GM23338 (cell line): ENCODE measurements around the gene PHF1. TPM values are rescaled to one million over a fixed set of nuclear protein-coding genes. Genes with fewer than 3 reads are reported as not detected.

Experiments
- ATAC-seq: fragments of 200-7000 bp; cut with Tn5 transposase; 3 replicates; pipeline ENCODE4 v1.9.1; 2020
- DNase-seq: peaks from one replicate; pipeline ENCODE4 v3.0.0-alpha.2; 2015; ENCODE audit warnings: low spot score
- H2AFZ ChIP-seq: fragments of 200-600 bp; sonication (generic); 2 replicates; pipeline ENCODE4 v1.8.0; 2016; ENCODE audit warnings: antibody characterized with exemption, mild to moderate bottlenecking, moderate library complexity
- H3F3A ChIP-seq: fragments of 200-600 bp; sonication (generic); replicated peaks from 2 replicates; pipeline ENCODE4 v1.8.0; 2017; ENCODE audit warnings: antibody characterized with exemption, mixed run types, low read depth
- H3K27ac ChIP-seq: fragments of 200-600 bp; sonication (generic); 2 replicates; pipeline ENCODE4 v1.6.1; 2016; ENCODE audit warnings: low read depth
- H3K27me3 ChIP-seq: fragments of 200-600 bp; sonication (generic); 2 replicates; pipeline ENCODE4 v1.8.0; 2016; ENCODE audit warnings: mild to moderate bottlenecking, mixed run types, moderate library complexity; ENCODE audit not compliant: insufficient read depth
- H3K36me3 ChIP-seq: fragments of 200-600 bp; sonication (generic); 2 replicates; pipeline ENCODE4 v1.8.0; 2016; ENCODE audit warnings: mild to moderate bottlenecking; ENCODE audit not compliant: insufficient read depth
- H3K4me1 ChIP-seq: fragments of 200-600 bp; sonication (generic); 2 replicates; pipeline ENCODE4 v1.8.0; 2016; ENCODE audit warnings: mild to moderate bottlenecking, moderate library complexity; ENCODE audit not compliant: insufficient read depth
- H3K4me2 ChIP-seq: fragments of 200-600 bp; sonication (generic); 2 replicates; pipeline ENCODE4 v1.7.1; 2017; ENCODE audit warnings: mixed run types
- H3K4me3 ChIP-seq: fragments of 200-600 bp; sonication (generic); 2 replicates; pipeline ENCODE4 v1.6.1; 2016; ENCODE audit warnings: mixed run types
- H3K79me2 ChIP-seq: fragments of 200-600 bp; sonication (generic); replicated peaks from 2 replicates; pipeline ENCODE4 v1.8.0; 2017; ENCODE audit warnings: mild to moderate bottlenecking; ENCODE audit not compliant: insufficient read depth
- H3K9me2 ChIP-seq: fragments of 200-600 bp; sonication (generic); 2 replicates; pipeline ENCODE4 v1.8.0; 2017; ENCODE audit not compliant: insufficient read depth
- H4K20me1 ChIP-seq: fragments of 200-600 bp; sonication (generic); replicated peaks from 2 replicates; pipeline ENCODE4 v1.8.0; 2017; ENCODE audit warnings: mild to moderate bottlenecking; ENCODE audit not compliant: insufficient read depth
- H3K27ac Mint-ChIP-seq: 2 replicates; pipeline ENCODE4 v1.8.0; 2020; ENCODE audit warnings: inconsistent platforms, mild to moderate bottlenecking, moderate library complexity, mixed read lengths
- H3K27me3 Mint-ChIP-seq: 3 replicates; pipeline ENCODE4 v1.8.0; 2022; ENCODE audit warnings: low read depth, mild to moderate bottlenecking, moderate library complexity, mixed read lengths, inconsistent platforms; ENCODE audit not compliant: insufficient read depth, poor library complexity
- H3K36me3 Mint-ChIP-seq: 3 replicates; pipeline ENCODE4 v1.8.0; 2021; ENCODE audit warnings: low read depth, mild to moderate bottlenecking, inconsistent platforms, moderate library complexity, mixed read lengths
- H3K4me1 Mint-ChIP-seq: 3 replicates; pipeline ENCODE4 v1.8.0; 2020; ENCODE audit warnings: mild to moderate bottlenecking, inconsistent platforms, mixed read lengths
- H3K4me3 Mint-ChIP-seq: 3 replicates; pipeline ENCODE4 v1.8.0; 2021; ENCODE audit warnings: moderate library complexity, mild to moderate bottlenecking, inconsistent platforms, mixed read lengths
- H3K9me3 Mint-ChIP-seq: 3 replicates; pipeline ENCODE4 v1.8.0; 2020; ENCODE audit warnings: moderate library complexity, mild to moderate bottlenecking, inconsistent platforms, mixed read lengths
- CREB1 ChIP-seq: fragments of 250-450 bp; sonication (Bioruptor Pico); IDR thresholded peaks from 2 replicates; pipeline ENCODE4 v1.5.0; 2020; ENCODE audit warnings: low read depth, mild to moderate bottlenecking, moderate library complexity
- EZH2phosphoT487 ChIP-seq: fragments of 200-600 bp; sonication (generic); IDR thresholded peaks from one replicate; pipeline ENCODE4 v1.8.1; 2018; ENCODE audit warnings: antibody characterized with exemption; ENCODE audit not compliant: unreplicated experiment
- JUNB ChIP-seq: IDR thresholded peaks from one replicate; pipeline ENCODE4 v1.6.1; 2016; ENCODE audit warnings: antibody characterized with exemption; ENCODE audit not compliant: unreplicated experiment
- POLR2AphosphoS5 ChIP-seq: IDR thresholded peaks from 2 replicates; pipeline ENCODE4 v1.6.1; 2016; ENCODE audit warnings: antibody characterized with exemption, low read depth
- STAT1 ChIP-seq: IDR thresholded peaks from one replicate; pipeline ENCODE4 v1.6.1; 2016; ENCODE audit warnings: antibody characterized with exemption; ENCODE audit not compliant: unreplicated experiment
- ZNF114 ChIP-seq: fragments of 250-450 bp; sonication (Bioruptor Pico); IDR thresholded peaks from 2 replicates; pipeline ENCODE4 v1.5.0; 2020; ENCODE audit warnings: mild to moderate bottlenecking, moderate library complexity
- ZNF331 ChIP-seq: fragments of 250-450 bp; sonication (Bioruptor Pico); IDR thresholded peaks from 2 replicates; pipeline ENCODE4 v1.5.0; 2020; ENCODE audit warnings: low read depth, mild to moderate bottlenecking, moderate library complexity
- polyA plus RNA-seq: library from polyadenylated mRNA; unstranded; fragments of >200 nt; fragmentation: Nextera tagmentation; extraction: Ambion mirVana; gene quantifications from 2 replicates; pipeline ENCODE4 v1.2.1, GENCODE V29; 2016
- total RNA-seq: library from RNA; depleted of rRNA; stranded (reverse); fragments of >200 nt; shearing (Covaris generic); gene quantifications from 2 replicates; pipeline ENCODE4 v1.2.3, GENCODE V29; 2014
- TF ChIP-seq, protein P1 (sequence below), 2 experiments: fragments of 200-600 bp in 1 of 2; sonication (generic) in 1 of 2; conservative IDR thresholded peaks; 2 replicates each; pipeline versions ENCODE4 v1.5.1 to v1.6.1; 2016 to 2017; ENCODE audit warnings: antibody characterized with exemption in 2 of 2, low read depth in 2 of 2, mild to moderate bottlenecking in 2 of 2, moderate library complexity in 1 of 2
- TF ChIP-seq, protein P2 (sequence below): fragments of 250-450 bp; sonication (Bioruptor Pico); IDR thresholded peaks from 2 replicates; pipeline ENCODE4 v1.5.0; 2020; ENCODE audit warnings: mild to moderate bottlenecking, moderate library complexity

Gene PHF1
- total and polyA plus RNA-seq, 2 experiments from 2014 or later, result 29.4 to 46.7 TPM

DNA sequence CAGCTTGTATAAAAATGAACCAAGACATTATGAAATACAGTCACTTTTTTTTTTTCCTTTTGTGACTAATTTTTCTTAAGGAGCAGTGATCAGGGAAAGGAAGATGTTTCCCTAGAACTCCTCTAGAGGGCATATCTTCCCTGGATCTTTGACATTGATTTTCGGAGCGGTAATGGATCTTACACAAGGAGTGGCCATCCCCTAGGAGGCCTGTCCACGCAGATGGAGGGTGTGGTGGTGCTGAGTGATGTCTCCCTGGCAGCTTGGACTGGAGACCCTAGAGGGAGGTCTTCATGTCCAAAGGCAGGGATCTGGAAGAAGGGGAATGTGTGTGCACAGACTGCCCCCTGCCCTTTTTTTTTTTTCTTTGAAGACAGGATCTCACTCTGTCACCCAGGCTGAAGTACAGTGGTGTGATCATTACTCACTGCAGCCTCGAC lies 26.2 kb upstream of the PHF1 start:
- ATAC-seq (peak; percentile 91), DNase-seq (peak; percentile 72)
- Histone ChIP-seq H3K4me3 (no peak overlapping the region), H2AFZ (peak overlapping the region; percentile 26; the same call in 1 of the 2 replicates), H3K27me3 (no peaks in the 10 kb centered on the region), H3K9me2 (no peaks in the 10 kb centered on the region), H4K20me1 (no peaks in the 10 kb centered on the region), H3F3A (no peaks in the 10 kb centered on the region), H3K36me3 (no peaks in the 10 kb centered on the region), H3K27ac (no peak overlapping the region), H3K4me1 (no peaks in the 10 kb centered on the region), H3K79me2 (no peaks in the 10 kb centered on the region), H3K4me2 (no peak overlapping the region)
- no peak overlapping the region for H3K27ac Mint-ChIP-seq
- H3K27me3 Mint-ChIP-seq, result peaks cover 4% of the 10 kb centered on the region
- no peaks in the 10 kb centered on the region for H3K9me3 Mint-ChIP-seq
- TF ChIP-seq ZNF114 (CRISPR knock-in tag) (no peak), CREB1 (CRISPR knock-in tag) (no peak), EZH2phosphoT487 (no peak)
- TF ChIP-seq, protein P1, sequence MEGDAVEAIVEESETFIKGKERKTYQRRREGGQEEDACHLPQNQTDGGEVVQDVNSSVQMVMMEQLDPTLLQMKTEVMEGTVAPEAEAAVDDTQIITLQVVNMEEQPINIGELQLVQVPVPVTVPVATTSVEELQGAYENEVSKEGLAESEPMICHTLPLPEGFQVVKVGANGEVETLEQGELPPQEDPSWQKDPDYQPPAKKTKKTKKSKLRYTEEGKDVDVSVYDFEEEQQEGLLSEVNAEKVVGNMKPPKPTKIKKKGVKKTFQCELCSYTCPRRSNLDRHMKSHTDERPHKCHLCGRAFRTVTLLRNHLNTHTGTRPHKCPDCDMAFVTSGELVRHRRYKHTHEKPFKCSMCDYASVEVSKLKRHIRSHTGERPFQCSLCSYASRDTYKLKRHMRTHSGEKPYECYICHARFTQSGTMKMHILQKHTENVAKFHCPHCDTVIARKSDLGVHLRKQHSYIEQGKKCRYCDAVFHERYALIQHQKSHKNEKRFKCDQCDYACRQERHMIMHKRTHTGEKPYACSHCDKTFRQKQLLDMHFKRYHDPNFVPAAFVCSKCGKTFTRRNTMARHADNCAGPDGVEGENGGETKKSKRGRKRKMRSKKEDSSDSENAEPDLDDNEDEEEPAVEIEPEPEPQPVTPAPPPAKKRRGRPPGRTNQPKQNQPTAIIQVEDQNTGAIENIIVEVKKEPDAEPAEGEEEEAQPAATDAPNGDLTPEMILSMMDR (conservative IDR thresholded peaks at IDR 0.05; ENCODE audit: low read depth in 2 of 2), result peak; percentile 60
- no peaks in the 10 kb centered on the region for H3K4me1 Mint-ChIP-seq
- H3K4me3 Mint-ChIP-seq, result no peak overlapping the region
- no peaks in the 10 kb centered on the region for H3K36me3 Mint-ChIP-seq

DNA sequence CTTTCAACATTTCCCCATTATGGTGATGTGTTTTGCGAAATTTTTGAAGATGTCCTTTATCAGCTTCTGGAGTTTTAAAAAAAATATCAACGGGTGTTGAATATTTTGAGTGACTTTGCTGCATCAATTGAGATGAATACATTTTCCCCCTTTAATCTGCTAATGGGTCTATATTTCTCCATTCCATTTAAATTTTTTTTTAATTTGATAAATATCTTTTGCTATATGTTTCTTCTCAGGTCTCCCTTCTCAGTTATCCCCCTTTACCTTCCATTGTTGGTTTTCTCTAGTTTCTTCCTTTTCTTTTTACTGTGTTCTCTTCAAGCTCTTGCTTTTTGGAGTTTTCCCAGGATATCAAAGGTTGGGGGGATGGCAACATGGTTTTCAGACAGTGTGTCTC lies 20.6 kb upstream of the PHF1 start:
- Mint-ChIP-seq H3K27ac (peak overlapping the region; percentile 94; the same call in 1 of the 2 replicates), H3K9me3 (no peaks in the 10 kb centered on the region; the same call in 2 of the 3 replicates), H3K4me3 (no peak overlapping the region; the same call in 2 of the 3 replicates), H3K4me1 (peaks cover 28% of the 10 kb centered on the region), H3K36me3 (peaks cover 4% of the 10 kb centered on the region; the same call in 2 of the 3 replicates), H3K27me3 (peaks cover 5% of the 10 kb centered on the region)
- H3K4me1 ChIP-seq, result peaks cover 8% of the 10 kb centered on the region
- H3F3A ChIP-seq, result peaks cover 5% of the 10 kb centered on the region; the same call in 1 of the 2 replicates
- H3K36me3 ChIP-seq, result no peaks in the 10 kb centered on the region
- peaks cover 34% of the 10 kb centered on the region for H3K79me2 ChIP-seq
- DNase-seq, result no peak
- H3K27me3 ChIP-seq, result no peaks in the 10 kb centered on the region
- peaks cover 28% of the 10 kb centered on the region for H4K20me1 ChIP-seq
- no peaks in the 10 kb centered on the region for H3K9me2 ChIP-seq
- no peak overlapping the region for H3K4me2 ChIP-seq
- no peak for TF ChIP-seq CREB1 (CRISPR knock-in tag)
- TF ChIP-seq, protein P1 (conservative IDR thresholded peaks at IDR 0.05; ENCODE audit: low read depth in 2 of 2), result no peak
- TF ChIP-seq ZNF114 (CRISPR knock-in tag), result no peak
- TF ChIP-seq EZH2phosphoT487, result no peak
- no peak for TF ChIP-seq ZNF331 (CRISPR knock-in tag)
- no peak for TF ChIP-seq POLR2AphosphoS5
- no peak for TF ChIP-seq STAT1
- TF ChIP-seq JUNB, result no peak
- TF ChIP-seq, protein P2, sequence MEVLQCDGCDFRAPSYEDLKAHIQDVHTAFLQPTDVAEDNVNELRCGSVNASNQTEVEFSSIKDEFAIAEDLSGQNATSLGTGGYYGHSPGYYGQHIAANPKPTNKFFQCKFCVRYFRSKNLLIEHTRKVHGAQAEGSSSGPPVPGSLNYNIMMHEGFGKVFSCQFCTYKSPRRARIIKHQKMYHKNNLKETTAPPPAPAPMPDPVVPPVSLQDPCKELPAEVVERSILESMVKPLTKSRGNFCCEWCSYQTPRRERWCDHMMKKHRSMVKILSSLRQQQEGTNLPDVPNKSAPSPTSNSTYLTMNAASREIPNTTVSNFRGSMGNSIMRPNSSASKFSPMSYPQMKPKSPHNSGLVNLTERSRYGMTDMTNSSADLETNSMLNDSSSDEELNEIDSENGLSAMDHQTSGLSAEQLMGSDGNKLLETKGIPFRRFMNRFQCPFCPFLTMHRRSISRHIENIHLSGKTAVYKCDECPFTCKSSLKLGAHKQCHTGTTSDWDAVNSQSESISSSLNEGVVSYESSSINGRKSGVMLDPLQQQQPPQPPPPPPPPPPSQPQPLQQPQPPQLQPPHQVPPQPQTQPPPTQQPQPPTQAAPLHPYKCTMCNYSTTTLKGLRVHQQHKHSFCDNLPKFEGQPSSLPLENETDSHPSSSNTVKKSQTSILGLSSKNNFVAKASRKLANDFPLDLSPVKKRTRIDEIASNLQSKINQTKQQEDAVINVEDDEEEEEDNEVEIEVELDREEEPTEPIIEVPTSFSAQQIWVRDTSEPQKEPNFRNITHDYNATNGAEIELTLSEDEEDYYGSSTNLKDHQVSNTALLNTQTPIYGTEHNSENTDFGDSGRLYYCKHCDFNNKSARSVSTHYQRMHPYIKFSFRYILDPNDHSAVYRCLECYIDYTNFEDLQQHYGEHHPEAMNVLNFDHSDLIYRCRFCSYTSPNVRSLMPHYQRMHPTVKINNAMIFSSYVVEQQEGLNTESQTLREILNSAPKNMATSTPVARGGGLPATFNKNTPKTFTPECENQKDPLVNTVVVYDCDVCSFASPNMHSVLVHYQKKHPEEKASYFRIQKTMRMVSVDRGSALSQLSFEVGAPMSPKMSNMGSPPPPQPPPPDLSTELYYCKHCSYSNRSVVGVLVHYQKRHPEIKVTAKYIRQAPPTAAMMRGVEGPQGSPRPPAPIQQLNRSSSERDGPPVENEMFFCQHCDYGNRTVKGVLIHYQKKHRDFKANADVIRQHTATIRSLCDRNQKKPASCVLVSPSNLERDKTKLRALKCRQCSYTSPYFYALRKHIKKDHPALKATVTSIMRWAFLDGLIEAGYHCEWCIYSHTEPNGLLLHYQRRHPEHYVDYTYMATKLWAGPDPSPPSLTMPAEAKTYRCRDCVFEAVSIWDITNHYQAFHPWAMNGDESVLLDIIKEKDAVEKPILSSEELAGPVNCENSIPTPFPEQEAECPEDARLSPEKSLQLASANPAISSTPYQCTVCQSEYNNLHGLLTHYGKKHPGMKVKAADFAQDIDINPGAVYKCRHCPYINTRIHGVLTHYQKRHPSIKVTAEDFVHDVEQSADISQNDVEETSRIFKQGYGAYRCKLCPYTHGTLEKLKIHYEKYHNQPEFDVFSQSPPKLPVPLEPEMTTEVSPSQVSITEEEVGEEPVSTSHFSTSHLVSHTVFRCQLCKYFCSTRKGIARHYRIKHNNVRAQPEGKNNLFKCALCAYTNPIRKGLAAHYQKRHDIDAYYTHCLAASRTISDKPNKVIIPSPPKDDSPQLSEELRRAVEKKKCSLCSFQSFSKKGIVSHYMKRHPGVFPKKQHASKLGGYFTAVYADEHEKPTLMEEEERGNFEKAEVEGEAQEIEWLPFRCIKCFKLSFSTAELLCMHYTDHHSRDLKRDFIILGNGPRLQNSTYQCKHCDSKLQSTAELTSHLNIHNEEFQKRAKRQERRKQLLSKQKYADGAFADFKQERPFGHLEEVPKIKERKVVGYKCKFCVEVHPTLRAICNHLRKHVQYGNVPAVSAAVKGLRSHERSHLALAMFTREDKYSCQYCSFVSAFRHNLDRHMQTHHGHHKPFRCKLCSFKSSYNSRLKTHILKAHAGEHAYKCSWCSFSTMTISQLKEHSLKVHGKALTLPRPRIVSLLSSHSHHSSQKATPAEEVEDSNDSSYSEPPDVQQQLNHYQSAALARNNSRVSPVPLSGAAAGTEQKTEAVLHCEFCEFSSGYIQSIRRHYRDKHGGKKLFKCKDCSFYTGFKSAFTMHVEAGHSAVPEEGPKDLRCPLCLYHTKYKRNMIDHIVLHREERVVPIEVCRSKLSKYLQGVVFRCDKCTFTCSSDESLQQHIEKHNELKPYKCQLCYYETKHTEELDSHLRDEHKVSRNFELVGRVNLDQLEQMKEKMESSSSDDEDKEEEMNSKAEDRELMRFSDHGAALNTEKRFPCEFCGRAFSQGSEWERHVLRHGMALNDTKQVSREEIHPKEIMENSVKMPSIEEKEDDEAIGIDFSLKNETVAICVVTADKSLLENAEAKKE (CRISPR knock-in tag), result no peak
- no peak overlapping the region; the same call in 1 of the 2 replicates for H3K4me3 ChIP-seq
- no peak overlapping the region for H3K27ac ChIP-seq
- H2AFZ ChIP-seq, result no peak overlapping the region
- no peak for ATAC-seq
